ENCODE measurements around the gene ASCL5. TPM values are rescaled to one million over a fixed set of nuclear protein-coding genes. Genes with fewer than 3 reads are reported as not detected.
"Not testable (repeated sequence)": the region's sequence is repeated elsewhere in the genome, so short reads cannot be mapped to it uniquely, and the experiment has no call there.

Gene ASCL5
- total RNA-seq, 1 experiment from 2014 or later: 0.24 TPM

DNA sequence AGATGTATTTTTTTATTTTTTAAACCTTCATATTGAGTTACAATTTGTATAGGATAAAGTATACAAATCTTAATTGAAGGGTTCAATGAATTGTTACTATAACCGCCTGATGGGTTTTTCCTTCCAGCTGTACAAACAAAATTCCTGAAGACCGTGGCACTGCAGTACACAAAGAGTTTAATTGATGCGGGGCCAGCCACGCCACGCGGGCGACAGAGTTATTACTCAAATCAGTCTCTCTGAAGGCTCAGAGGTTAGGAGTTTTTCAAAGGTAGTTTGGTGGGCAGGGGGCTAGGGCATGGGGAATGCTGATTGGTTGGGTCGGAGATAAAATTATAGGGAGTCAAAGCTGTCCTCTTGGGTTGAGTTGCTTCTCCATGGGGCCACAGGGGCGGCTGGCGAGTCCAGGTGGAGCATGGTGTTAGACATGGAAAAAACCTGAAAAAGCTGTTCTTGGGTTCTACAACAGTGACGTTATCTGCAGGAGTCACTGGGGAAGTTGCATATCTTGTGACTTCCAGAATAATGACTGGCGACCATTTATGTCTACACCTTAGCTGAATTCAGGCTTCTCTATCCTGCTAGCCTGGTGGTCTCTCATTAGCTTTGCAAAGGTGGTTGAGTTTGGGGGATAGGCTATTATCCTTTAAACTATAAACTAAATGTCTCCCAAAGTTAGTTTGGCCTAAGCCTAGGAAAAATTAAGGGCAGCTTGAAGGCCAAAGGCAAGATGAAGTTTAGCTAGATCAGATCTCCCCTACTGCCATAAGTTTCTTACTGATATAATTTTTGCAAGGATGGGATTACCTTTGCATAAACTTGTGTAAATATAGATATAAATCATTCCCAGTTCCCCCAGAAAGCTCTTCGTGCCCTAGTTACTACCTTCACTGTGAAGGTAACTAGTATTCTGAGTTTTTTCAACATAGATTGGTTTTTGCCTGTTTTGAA lies 40.3 kb upstream of the ASCL5 start:
- Histone ChIP-seq H4K20me1 (ENCODE audit: insufficient read depth) (no peaks in the 10 kb centered on the region), H2AFZ (no peak overlapping the region), H3K9me2 (ENCODE audit: insufficient read depth) (no peaks in the 10 kb centered on the region), H3K27ac (no peak overlapping the region), H3F3A (ENCODE audit: insufficient read depth, low read depth) (peaks cover 15% of the 10 kb centered on the region), H3K9me3 (ENCODE audit: insufficient read depth, low read depth) (no peaks in the 10 kb centered on the region), H3K36me3 (ENCODE audit: low read depth) (no peaks in the 10 kb centered on the region), H3K4me2 (no peak overlapping the region), H3K4me3 (no peak overlapping the region), H3K79me2 (ENCODE audit: low read depth) (no peaks in the 10 kb centered on the region), H3K4me1 (replicated peaks; ENCODE audit: insufficient read depth) (peaks cover 25% of the 10 kb centered on the region), H3K27me3 (ENCODE audit: insufficient read depth, low read depth) (no peaks in the 10 kb centered on the region)
- BruUV-seq (replicated peaks): no TSS peak
- intact Hi-C loops (cut with micrococcal nuclease; ENCODE audit: unreplicated experiment): no loop called here
- no peak for TF ChIP-seq EZH2 (IDR thresholded peaks at IDR 0.05; ENCODE audit: low read depth)
- TF ChIP-seq, protein P1, sequence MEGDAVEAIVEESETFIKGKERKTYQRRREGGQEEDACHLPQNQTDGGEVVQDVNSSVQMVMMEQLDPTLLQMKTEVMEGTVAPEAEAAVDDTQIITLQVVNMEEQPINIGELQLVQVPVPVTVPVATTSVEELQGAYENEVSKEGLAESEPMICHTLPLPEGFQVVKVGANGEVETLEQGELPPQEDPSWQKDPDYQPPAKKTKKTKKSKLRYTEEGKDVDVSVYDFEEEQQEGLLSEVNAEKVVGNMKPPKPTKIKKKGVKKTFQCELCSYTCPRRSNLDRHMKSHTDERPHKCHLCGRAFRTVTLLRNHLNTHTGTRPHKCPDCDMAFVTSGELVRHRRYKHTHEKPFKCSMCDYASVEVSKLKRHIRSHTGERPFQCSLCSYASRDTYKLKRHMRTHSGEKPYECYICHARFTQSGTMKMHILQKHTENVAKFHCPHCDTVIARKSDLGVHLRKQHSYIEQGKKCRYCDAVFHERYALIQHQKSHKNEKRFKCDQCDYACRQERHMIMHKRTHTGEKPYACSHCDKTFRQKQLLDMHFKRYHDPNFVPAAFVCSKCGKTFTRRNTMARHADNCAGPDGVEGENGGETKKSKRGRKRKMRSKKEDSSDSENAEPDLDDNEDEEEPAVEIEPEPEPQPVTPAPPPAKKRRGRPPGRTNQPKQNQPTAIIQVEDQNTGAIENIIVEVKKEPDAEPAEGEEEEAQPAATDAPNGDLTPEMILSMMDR (conservative IDR thresholded peaks at IDR 0.05): no peak
- no peak for DNase-seq
- ChIA-PET POLR2A (ENCODE audit: unreplicated experiment) (no interaction called here), CTCF (no interaction called here)

DNA sequence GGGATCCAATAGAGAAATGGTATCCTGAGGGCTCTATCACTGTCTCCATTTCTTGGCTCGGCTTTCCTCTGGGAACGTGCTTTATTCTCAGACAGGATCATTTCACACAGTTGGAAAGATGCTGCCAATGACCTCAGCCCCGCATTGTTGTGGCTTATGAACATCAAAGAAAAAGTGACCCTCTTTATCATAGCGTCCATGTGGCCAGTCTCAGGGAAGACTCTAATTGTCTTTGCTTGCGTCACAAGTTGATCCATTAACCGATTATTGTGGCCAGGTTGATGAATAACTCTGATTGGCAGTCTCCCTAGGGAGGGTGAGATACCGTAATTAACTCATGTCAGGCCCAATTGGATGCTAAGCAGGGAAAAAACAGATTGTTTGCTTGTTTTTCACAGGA lies 37.7 kb upstream of the ASCL5 start:
- Histone ChIP-seq H3K4me1 (replicated peaks; ENCODE audit: insufficient read depth) (peaks cover 7% of the 10 kb centered on the region), H3K36me3 (ENCODE audit: low read depth) (no peaks in the 10 kb centered on the region), H3K27ac (no peak overlapping the region), H3K9me2 (ENCODE audit: insufficient read depth) (no peaks in the 10 kb centered on the region), H3K27me3 (ENCODE audit: insufficient read depth, low read depth) (no peaks in the 10 kb centered on the region), H2AFZ (no peak overlapping the region), H3F3A (ENCODE audit: insufficient read depth, low read depth) (peaks cover 1% of the 10 kb centered on the region; the same call in 1 of the 2 replicates), H3K9me3 (ENCODE audit: insufficient read depth, low read depth) (no peaks in the 10 kb centered on the region), H3K4me2 (no peak overlapping the region), H4K20me1 (ENCODE audit: insufficient read depth) (no peaks in the 10 kb centered on the region), H3K4me3 (no peak overlapping the region), H3K79me2 (ENCODE audit: low read depth) (no peaks in the 10 kb centered on the region)
- ChIA-PET POLR2A (ENCODE audit: unreplicated experiment) (no interaction called here), CTCF (no interaction called here)
- TF ChIP-seq EZH2 (IDR thresholded peaks at IDR 0.05; ENCODE audit: low read depth): no peak
- TF ChIP-seq, protein P1 (conservative IDR thresholded peaks at IDR 0.05): no peak
- intact Hi-C loops (cut with micrococcal nuclease; ENCODE audit: unreplicated experiment): no loop called here
- no TSS peak for BruUV-seq (replicated peaks)
- no peak for DNase-seq

DNA sequence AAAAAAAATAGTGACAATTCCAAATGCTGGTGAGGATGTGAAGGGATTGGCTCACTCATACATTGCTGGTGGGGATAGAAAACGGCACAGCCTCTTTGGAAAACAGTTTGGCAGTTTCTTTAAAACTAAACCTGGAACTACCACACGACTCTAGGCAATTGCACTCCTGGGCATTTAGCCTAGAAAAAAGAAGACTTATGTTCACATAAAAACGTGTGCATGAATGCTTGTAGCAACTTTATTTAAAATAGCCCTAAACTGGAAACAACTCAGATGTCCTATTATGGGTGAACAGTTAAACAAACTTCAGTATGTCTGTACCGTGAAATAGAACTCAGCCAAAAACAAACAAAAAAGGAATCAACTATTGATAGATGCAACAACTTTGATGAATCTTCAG lies 36.7 kb upstream of the ASCL5 start:
- ChIA-PET CTCF (no interaction called here), POLR2A (ENCODE audit: unreplicated experiment) (no interaction called here)
- intact Hi-C loops (cut with micrococcal nuclease; ENCODE audit: unreplicated experiment): no loop called here
- Histone ChIP-seq H3K9me3 (ENCODE audit: insufficient read depth, low read depth) (no peaks in the 10 kb centered on the region), H3K4me2 (no peak overlapping the region), H3F3A (ENCODE audit: insufficient read depth, low read depth) (no peaks in the 10 kb centered on the region), H3K79me2 (ENCODE audit: low read depth) (no peaks in the 10 kb centered on the region), H3K4me3 (no peak overlapping the region), H3K9me2 (ENCODE audit: insufficient read depth) (no peaks in the 10 kb centered on the region), H3K27ac (no peak overlapping the region), H2AFZ (no peak overlapping the region), H3K27me3 (ENCODE audit: insufficient read depth, low read depth) (no peaks in the 10 kb centered on the region), H4K20me1 (ENCODE audit: insufficient read depth) (no peaks in the 10 kb centered on the region), H3K4me1 (replicated peaks; ENCODE audit: insufficient read depth) (no peaks in the 10 kb centered on the region), H3K36me3 (ENCODE audit: low read depth) (no peaks in the 10 kb centered on the region)
- no TSS peak for BruUV-seq (replicated peaks)
- DNase-seq: no peak
- no peak for TF ChIP-seq EZH2 (IDR thresholded peaks at IDR 0.05; ENCODE audit: low read depth)
- TF ChIP-seq, protein P1 (conservative IDR thresholded peaks at IDR 0.05): no peak

DNA sequence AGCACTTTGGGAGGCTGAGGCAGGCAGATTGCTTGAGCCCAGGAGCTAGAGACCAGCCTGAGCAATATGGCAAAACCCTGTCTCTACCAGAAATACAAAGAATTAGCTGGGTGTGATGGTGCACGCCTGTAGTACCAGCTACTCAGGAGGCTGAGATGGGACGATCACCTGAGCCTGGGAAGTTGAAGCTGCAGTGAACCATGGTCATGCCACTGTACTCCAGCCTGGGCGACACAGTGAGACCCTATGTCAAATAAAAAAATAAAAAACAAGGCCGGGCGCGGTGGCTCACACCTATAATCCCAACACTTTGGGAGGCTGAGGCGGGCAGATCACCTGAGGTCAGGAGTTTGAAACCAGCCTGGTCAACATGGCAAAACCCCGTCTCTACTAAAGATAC lies 36.1 kb upstream of the ASCL5 start:
- H3F3A ChIP-seq (ENCODE audit: insufficient read depth, low read depth); H3K4me1 ChIP-seq (replicated peaks; ENCODE audit: insufficient read depth); CTCF ChIA-PET; H3K27me3 ChIP-seq (ENCODE audit: insufficient read depth, low read depth); H3K4me3 ChIP-seq; H3K4me2 ChIP-seq; H3K36me3 ChIP-seq (ENCODE audit: low read depth); POLR2A ChIA-PET (ENCODE audit: unreplicated experiment); H4K20me1 ChIP-seq (ENCODE audit: insufficient read depth); H2AFZ ChIP-seq; intact Hi-C loops (cut with micrococcal nuclease; ENCODE audit: unreplicated experiment); DNase-seq; H3K9me3 ChIP-seq (ENCODE audit: insufficient read depth, low read depth); H3K27ac ChIP-seq; BruUV-seq (replicated peaks); H3K9me2 ChIP-seq (ENCODE audit: insufficient read depth); H3K79me2 ChIP-seq (ENCODE audit: low read depth): not testable (repeated sequence)

Measured in PC-9 (cell line).